ENCODE results near the gene EEF2K. TPM values are rescaled to one million over a fixed set of nuclear protein-coding genes. Genes with fewer than 3 reads are reported as not detected.
"Not testable (repeated sequence)": the region's sequence is repeated elsewhere in the genome, so short reads cannot be mapped to it uniquely, and the experiment has no call there.

The EEF2K gene
- total RNA-seq, 1 donor from 2014 or later = 44.9 TPM

DNA sequence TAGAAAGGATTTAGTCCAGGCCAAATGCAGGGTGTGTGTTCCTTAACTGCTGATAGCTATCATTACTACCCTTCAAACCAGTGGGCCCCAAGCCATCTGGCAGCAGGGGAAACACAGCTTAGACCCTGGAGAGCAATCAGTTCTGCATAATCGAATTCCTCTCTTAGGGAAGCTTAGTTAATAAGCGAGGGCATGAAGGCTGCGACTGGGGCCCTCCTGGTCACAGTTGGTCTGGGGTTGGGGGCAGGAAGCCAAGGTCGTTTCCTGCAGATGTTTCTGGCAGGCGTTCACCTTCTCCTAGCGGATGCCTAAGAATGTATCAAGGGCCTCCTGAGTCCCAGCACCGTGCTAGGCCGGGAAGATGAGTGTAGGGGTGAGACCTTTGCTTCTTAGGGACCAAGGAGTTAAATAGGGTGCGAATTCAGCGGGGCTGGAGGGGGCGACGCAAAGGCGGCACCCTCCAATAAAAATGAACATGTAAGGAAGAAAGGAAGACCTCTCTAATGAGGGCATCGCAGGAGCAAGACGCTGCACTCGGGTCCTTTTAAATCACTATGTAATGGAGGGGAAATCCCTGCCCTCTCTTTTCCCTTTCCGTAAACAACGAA, 16.5 kb upstream of the EEF2K start:
- DNase-seq (ENCODE audit: low spot score) = no peak

DNA sequence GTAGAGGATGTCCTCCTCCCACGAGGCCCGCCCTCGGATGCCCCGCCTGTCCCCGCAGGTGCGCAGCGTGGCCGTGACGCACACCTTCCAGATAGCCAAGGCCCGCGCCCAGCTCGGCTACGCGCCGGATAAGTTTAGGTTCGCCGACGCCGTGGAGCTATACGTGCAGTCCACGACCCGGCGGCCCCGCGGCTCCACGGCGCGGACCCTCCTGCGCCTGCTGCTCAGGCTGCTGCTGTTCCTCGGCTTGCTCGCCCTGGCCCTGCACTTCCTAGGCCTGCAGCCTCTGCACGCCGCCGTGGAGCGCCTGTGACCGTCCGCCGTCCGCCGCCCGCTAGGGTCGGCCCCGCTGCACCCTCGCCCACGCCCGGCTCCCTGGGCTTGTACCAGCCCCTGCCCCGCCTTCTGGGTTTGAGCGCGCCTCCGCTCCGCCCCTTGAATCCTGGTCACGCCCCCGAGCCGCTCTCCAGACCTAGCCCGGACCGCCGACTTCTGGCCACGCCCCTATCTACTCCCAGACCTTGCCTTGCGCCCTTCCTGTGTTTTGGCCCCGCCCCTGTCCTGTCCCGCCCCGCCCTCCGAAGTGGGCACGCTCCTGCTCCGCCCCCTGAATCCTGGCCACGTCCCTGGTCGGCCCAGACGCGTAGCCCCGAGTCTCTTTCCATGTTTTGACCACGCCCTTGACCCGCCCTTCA, 15.8 kb upstream of the EEF2K start:
- peak; percentile 100 for DNase-seq (ENCODE audit: low spot score)

DNA sequence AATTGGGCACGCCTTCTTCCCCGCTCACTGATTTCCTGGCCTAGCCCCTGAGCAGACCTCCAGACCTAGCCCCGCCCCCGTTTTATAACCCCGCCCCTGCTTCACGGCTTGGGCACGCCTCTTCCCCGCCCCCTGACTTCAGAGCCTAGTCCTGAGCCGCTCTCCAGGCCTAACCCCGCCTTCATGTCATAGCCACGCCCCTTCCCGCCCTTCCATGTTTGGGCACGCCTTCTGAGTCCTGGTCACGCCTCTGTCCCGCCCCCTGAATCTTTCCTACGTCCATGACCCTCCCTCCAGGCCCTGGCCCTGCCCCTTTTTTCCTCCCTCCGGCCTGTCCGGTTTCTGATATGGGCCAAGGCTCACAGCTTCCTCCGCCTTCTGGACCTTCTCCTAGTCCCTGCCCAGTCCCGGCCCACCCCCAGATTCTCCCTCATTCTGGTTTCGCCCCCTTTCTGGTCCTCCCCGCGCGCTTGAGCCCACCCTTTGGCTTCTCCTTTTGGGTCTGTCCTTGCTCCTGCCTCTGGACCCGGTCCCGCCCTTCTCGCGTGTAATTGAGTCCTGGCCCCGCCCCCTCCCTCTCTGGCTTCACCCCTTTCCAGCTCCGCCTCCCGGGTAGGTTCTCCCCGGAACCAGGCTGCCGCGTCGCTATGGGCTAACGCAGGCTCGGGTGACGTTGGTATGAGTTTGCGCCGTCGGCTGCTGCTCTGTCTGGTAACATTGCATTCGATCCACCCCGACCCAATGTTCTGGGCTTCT, 15.1 kb upstream of the EEF2K start:
- DNase-seq (ENCODE audit: low spot score) = peak; percentile 99

DNA sequence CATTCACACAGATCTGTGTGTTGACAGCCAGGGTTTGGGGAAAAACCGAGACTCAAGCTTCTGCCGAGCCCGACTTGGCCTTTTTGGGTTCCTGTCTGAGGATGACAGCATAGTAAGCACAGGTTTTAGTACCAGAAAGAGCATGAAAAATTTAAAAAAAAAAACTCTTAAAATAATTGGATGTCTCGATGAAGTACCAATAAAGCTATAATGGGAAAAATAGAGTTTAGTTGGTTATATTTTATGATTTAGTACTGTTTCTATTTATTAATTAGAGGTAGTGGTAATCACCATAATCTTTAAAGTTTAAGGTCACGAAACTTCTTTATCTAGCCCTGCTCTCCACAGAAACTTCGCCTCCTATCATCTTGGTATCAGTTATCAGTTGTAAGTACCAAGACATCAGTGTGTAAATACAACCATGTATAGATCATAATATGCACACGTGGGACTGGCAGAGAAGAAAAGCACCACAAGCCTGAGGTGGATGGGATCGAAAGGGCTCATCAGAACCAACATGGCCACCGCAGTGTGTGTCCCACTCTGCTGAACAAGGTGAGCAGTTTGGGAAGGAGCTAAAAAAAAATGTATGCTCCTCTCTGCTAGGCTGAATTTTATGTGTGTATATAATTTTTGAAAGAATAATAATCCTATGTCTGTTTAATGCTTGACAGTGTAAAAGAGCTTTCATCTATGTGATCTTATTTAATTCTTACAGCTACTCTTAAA, 14.4 kb upstream of the EEF2K start:
- DNase-seq (ENCODE audit: low spot score) = no peak

DNA sequence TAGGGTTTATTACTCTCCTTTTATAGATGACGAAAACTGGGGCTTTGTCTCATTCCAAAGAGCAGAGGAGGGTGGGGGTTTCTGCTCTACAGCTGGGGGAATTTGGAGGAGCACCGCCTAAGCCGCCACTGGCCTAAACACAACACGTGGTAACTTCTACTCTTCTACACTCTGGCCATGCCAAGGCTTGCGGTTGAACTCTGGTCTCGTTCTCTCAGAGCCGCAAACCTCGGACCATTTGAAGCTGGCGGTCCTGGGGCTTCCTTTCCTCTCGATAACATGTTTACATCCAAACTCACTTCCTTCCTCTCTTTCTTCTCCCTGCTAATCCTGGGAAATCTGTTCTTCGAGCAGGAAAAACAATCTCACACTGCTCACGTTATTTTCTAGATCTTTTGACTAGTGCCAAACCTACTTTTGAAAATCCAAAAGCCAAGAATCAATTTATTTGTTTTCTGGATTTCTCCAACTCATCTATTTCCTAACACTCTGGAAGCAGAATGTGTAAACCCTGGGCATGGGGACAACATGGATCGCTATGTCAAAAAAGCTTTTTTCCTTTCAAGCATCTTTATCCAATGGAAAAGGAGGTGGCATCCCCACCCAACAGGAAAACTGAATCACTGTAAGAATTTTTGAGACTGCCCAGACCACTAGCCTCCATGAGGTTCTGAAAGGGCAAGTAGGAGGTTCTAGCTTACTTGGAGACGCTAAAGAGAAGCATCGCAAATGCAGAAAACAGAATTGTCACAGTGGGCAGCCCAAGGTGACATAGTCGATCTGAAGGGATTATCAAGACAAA, 13.6 kb upstream of the EEF2K start:
- peak; percentile 92 for DNase-seq (ENCODE audit: low spot score)

DNA sequence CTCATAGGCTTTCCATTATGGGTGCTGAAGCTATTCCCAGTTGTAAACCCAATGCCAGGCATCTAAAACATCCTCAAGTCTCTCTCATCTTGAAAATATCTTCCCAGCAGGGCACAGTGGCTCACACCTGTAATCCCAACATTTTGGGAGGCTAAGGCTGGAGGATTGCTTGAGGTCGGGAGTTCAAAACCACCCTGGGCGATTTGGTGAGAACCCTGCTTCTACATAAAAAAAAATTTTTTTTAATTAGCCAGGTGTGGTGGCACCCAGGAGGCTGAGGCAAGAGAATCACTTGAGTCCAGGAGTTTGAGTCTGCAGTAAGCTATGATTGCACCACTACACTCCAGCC, 13.0 kb upstream of the EEF2K start:
- DNase-seq (ENCODE audit: low spot score) = no peak

DNA sequence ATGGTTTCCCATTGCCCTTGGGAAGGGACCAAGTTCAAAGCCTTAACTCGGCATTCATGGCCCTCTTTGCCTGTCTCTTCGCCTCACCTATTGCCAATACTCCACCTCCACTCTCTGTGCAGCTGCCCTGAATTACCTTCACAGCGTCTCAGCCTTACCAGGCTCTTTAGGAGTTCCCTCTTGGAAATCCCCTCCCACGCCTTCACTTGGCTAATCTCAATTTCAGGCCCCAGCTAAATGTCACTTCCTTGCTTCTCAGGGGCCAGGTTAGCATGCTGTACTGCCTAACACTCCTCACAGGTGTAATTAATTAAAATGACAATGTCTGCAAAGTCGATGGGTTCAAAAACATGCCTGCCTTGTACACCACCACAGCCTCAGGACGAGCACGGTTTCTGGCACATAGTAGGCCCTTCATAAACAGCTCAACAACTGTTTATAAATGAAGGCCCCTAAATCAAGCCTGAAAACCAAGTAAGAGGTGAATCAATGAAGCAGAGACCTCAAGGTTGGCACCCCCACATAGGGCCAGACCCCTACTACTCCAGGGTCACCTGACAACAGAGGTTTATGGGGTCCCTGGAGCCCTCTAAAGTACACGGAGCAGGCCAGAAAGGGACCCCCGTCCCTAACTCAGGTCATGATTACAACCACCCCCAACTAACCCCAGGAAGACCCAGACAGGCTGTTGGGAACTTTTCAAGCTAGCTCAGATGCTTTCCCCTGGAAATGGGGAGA, 11.2 kb upstream of the EEF2K start:
- DNase-seq (ENCODE audit: low spot score) = no peak

DNA sequence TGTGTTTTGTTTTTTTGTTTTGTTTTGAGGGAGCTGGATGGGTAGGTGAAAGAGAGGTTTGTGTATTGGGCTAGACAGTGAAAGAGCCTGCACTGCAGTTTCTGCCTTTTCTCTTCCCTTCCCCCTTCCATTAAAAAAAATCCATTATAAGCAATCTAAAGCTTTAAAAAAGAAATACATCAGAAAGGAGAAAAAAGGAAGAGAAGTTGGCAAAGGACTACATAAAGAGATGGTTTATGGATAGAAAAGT, 10.7 kb upstream of the EEF2K start:
- DNase-seq (ENCODE audit: low spot score) = no peak

DNA sequence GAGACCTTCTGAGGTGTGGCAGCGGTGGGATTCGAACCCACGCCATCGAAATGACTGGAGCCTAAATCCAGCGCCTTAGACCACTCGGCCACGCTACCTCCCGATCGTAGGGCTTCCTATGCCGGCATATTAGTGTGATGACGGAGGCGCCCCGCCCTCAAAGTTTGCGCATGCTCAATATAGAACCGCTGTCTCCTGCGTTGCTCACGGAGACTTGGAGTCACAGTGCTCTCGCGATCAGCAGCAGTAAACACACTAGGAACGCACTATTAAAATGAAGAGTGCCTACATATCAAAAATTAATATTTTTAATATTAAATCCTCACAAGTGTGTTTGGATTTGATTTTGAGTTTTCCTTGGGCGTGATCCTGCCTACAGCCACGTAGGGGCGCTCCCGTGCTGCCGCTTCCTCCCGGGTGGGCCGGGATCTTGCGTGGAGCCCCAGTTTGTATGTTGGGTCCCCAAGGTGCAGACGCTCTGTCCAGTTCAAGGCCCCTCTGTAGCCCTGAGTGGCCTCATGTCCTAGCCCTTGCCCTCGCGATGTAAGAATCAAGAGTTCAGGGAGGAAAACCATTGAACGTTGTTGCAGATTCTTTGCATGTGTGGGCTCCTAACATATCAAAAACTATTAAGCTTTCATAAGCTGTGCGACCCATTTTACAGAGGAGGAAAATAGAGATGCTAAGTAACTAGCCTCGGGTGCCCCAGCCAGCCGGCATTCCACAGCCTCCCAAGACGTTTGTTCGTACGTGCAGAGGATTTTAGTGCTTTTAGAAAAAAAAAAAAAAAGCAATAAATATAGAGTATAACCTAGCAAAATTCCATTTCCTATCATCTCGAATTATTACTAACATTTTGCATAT, 10.2 kb upstream of the EEF2K start:
- DNase-seq (ENCODE audit: low spot score) = peak; percentile 96

DNA sequence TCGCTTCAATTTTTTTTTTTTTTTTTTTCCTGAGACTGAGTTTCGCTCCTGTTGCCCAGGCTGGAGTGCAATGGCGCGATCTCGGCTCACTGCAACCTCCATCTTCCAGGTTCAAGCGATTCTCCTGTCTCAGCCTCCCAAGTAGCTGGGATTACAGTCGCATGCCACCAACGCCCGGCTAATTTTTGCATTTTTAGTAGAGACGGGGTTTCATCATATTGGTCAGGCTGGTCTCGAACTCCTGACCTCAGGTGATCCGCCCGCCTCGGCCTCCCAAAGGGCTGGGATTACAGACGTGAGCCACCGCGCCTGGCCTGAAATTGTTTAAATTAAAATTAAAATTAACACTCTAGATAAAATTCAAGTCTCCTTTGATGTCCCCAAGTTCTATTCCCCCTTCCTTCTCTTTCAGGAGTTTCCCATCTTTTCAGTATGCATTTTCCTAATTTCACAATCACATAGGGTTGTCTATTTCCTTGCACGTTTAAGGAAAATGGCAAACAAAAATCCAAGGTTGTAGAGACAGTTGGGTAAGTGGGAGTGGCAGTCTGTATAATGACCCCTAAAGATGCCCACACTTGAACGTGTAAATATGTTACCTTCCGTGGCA, 9.4 kb upstream of the EEF2K start:
- DNase-seq (ENCODE audit: low spot score) = not testable (repeated sequence)

DNA sequence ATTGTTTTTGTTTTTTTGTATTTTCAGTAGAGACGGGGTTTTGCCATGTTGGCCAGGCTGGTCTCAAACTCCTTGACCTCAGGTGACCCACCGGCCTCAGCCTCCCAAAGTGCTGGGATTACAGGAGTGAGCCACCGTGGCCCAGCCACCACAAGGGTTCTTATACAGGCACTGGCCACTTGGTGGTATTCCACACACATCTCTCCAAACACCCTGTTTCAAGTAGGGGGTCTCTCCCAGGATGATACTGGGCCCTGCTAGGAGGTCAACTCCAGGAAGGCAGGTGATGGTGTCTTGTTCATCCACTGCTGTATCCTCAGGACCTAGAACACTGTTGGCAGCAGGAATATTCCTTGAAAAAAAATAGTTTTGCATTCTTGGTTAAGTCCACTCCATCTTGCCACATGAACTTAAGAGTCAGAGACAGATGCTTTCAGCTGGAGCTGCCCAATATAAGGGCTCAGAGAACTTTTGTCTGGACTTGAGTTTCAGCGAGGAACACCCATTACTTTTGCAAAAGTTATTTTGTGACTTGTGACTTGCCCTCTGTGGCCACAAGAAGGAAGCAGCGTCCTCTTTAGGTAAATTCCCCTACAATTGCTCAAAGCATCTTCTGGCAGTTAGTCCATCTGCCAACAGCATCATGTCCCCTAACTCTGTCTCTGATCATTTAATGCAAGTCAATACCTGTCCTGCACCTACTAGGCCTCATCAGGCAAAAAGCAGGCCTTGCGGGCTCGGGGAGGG, 7.4 kb upstream of the EEF2K start:
- DNase-seq (ENCODE audit: low spot score) = no peak

DNA sequence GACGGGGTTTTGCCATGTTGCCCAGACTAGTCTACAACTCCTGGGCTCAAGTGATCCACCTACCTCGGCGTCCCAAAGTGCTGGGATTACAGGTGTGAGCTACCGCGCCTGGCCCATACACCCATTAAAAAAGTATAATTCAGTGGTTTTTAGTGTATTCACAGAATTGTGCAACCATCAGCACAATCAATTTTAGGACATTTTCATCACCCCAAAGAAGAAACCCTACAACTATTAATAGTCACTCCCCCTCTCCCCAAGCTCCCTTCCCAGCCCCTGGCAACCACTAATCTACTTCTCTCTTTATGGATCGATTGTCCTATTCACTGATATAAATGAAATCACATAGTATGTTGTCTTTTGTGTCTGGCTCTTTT, 3.8 kb upstream of the EEF2K start:
- no peak for DNase-seq (ENCODE audit: low spot score)

DNA sequence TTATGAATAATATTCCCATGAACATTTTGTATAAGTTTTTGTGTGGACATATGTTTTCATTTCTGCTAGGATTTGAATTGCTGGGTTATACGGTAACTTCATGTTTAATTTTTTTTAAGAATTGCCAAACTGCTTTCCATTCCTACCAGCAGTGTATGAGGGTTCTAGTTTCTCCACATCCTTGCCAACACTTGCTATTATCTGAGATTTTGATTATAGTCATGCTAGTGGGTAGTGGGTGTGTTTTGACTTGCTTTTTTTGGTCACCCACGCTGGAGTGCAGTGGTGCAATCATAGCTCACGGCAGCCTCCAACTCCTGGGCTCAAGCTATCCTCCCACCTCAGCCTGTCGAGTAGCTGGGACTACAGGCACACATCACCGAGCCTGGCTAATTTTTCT, 3.0 kb upstream of the EEF2K start:
- DNase-seq (ENCODE audit: low spot score) = no peak

DNA sequence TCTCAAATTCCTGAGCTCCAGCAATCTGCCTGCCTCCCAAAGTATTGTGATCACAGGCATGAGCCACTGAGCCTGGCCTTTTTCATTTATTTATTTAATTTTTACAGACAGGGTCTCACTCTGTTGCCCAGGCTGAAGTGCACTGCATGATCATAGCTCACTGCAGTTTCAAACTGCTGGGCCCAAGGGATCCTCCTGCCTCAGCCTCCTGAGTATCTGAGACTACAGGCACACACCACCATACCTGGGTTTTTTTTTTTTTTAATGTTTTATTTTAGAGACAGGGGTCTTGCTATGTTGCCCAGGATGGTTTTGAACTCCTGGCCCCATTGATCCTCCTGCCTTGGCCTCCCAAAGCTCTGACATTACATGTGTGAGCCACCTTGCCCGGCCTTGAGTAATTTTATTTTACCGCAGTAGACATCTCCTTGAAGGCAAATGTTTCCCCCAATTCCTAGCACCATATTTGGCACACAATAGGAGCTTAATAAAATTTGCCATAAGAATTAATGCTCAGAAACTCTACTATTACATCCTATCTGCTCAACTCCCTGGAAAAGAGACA, 1.9 kb upstream of the EEF2K start:
- DNase-seq (ENCODE audit: low spot score) = no peak

DNA sequence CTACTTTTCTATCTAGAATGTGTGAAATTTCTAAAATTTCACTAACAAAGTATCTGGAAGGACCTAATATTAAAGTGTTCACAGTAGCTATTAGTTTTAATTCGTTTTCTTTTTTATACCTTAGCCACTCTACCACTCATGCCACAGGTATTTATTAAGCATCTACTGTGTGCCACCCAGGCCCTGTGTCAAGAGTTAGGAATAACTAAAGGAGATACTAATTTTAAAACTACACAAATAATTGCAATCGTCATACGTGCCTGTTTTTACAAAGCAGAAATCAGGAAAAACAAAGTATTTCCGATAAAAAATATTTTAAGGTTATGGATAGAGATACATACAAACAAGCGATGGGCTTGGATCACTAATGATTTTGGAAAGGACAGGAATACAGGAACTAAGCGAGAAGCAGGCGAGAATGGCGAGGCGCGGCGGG, 483 bp upstream of the EEF2K start:
- no peak for DNase-seq (ENCODE audit: low spot score)

DNA sequence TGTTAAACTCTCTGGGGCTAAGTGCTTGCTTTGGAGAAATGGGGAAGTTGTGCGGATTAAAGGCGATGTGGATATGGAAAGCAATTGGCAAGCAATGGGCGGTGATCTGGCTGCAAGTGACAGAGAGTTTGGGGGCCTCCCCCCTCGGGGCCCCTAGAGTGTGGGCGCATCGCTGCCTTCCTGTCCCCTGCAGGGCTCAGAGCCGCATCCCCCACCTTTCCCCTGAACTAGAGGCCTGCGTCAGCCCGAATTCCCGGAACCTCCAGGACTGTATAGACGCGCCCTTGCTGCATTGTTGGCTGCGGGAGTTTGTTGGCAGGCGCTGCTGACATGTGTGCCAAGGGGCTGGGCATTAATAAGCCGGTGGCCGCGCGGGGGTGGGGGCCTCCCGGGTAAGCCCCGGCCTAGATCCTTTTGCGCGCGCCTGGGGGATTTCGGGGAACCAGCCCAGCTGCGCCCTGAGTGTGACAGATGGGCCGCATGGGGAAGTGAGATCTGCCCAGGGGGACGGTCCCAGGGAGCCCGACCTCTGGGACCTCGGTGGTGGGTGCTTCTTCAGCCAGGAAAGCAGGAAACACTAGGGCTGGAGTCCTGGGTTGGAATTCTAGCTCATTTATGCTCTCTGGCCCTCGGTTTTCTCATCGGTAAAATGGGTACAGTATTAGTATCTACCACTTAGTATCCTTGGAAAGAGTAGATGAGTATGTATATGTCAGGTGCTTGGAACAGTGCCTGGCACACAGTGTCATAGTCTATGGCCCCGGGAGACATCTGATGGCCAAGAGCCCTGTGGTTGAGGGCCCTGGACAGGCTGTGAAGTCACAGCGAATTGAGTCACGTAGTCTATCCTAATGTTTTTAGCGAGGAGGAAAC, 1.0 kb downstream of the EEF2K start:
- DNase-seq (ENCODE audit: low spot score) = peak; percentile 93

DNA sequence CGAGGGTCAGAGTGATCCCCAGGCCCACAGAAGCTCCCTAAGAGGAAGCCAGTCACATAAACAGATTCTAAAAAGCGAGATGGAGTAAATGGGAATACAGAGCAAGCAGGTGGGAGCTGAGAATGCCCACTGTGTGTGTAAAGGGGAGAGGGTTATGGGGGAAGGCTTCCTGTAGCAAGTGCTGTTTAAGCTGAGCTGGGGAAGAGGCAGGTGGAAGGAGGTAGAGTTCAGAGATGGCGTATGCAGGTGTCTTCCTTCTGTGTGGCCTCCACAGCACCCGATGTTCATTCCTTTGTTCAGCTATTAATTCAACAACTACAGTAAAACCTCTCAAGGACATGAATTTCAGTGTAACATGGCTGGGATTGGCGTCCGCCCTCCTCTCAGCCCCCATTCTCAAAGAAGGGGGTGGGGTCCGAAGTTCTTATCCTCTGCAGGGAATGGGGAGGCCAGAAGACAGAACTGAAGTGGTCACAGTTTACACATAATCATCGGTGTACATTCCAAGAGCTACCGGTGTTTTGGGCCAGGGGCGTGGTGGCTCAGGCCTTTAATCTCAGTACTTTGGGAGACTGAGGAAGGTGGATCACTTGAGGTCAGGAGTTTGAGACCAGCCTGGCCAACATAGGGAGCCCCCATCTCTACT, 1.8 kb downstream of the EEF2K start:
- no peak for DNase-seq (ENCODE audit: low spot score)

All from mesenteric fat pad (tissue), 1 donor.